BJ (cell line): Measurements from ENCODE around the gene HAUS2. TPM values are rescaled to one million over a fixed set of nuclear protein-coding genes. Genes with fewer than 3 reads are reported as not detected.

Source experiments
- CTCF ChIA-PET: fragments of 350-600 bp; formaldehyde crosslinking; extraction: SDS; loops from one replicate; lab custom pipeline; 2021; ENCODE audit warnings: antibody characterized with exemption, inconsistent platforms; lab: Yijun Ruan, JAX
- POLR2A ChIA-PET: fragments of 300-600 bp; sonication (Branson Sonifier 250); formaldehyde crosslinking; extraction: SDS; loops from one replicate; lab custom pipeline; 2021; ENCODE audit warnings: antibody characterized with exemption; lab: Charles Lee
- DNase-seq: peaks from one replicate; pipeline ENCODE4 v3.0.0-alpha.2; 2011; ENCODE audit warnings: low read depth
- H3K27me3 ChIP-seq: 2 replicates; pipeline ENCODE4 v1.6.0; 2011; ENCODE audit warnings: low read length; ENCODE audit not compliant: control insufficient read depth, insufficient read depth
- H3K36me3 ChIP-seq: 2 replicates; pipeline ENCODE4 v1.5.1; 2011; ENCODE audit warnings: low read length; ENCODE audit not compliant: control insufficient read depth, insufficient read depth
- H3K4me3 ChIP-seq: 2 replicates; pipeline ENCODE4 v1.5.1; 2011; ENCODE audit warnings: low read depth, mild to moderate bottlenecking, control low read depth, low read length
- polyA plus RNA-seq: library from polyadenylated mRNA; depleted of rRNA; stranded (reverse); fragments of >200 nt; gene quantifications from 2 replicates; pipeline ENCODE4 v1.2.3, GENCODE V29; 2011
- TF ChIP-seq, protein P1 (sequence below): IDR thresholded peaks from 2 replicates; pipeline ENCODE4 v1.5.1; 2011; ENCODE audit warnings: low read depth, mild to moderate bottlenecking, control low read depth, inconsistent platforms, low read length, moderate library complexity; ENCODE audit not compliant: insufficient read depth

Gene HAUS2
- polyA plus RNA-seq, 1 experiment: 14.1 TPM

DNA sequence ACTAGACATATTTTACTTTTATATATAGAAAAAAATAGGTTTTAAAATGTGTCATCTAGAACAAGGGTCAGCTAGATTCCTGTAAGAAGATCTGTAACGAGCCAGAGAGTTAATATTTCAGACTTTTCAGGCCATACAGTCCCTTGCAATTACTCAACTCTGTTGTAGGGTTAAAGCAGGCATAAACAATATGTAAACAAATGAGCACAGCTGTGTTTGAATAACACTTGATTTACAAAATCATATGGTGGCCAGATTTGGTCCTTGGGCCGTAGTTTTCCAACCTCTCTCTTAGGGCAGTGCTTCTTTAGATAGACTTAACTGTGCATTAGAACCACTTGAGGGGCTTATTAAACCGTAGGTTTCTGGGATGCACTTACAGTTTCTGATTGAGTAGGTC lies 19.7 kb upstream of the HAUS2 start:
- no peak overlapping the region for H3K4me3 ChIP-seq
- H3K36me3 ChIP-seq: no peaks in the 10 kb centered on the region; the same call in 1 of the 2 replicates
- no peaks in the 10 kb centered on the region for H3K27me3 ChIP-seq
- DNase-seq: no peak
- TF ChIP-seq, protein P1, sequence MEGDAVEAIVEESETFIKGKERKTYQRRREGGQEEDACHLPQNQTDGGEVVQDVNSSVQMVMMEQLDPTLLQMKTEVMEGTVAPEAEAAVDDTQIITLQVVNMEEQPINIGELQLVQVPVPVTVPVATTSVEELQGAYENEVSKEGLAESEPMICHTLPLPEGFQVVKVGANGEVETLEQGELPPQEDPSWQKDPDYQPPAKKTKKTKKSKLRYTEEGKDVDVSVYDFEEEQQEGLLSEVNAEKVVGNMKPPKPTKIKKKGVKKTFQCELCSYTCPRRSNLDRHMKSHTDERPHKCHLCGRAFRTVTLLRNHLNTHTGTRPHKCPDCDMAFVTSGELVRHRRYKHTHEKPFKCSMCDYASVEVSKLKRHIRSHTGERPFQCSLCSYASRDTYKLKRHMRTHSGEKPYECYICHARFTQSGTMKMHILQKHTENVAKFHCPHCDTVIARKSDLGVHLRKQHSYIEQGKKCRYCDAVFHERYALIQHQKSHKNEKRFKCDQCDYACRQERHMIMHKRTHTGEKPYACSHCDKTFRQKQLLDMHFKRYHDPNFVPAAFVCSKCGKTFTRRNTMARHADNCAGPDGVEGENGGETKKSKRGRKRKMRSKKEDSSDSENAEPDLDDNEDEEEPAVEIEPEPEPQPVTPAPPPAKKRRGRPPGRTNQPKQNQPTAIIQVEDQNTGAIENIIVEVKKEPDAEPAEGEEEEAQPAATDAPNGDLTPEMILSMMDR: no peak
- ChIA-PET POLR2A (no interaction called here), CTCF (interaction anchor here (1.0 to 1.1 kb wide), 2 partner anchors 16 to 122 kb away, joined by 3 read pairs; no protein-coding TSS in a partner anchor)

DNA sequence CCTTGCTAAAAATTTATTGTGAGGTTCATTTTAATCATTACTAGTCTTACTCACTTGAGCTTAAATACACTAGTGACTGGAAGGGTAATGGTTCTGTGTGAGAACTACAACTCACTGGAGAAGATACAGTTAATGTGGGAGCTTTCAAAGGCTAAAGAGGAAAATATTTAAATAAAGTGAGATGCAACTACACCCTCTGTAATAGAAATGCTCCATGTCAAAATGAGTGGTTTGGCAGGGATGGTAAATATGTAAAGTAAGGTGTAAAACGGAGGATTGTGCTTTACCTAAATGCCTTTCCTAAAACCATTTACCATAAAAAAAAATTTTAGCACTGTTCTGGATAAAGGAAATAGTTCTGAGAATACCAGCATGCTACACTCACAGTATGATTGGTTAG lies 15.4 kb upstream of the HAUS2 start:
- CTCF ChIA-PET: no interaction called here
- POLR2A ChIA-PET: no interaction called here

DNA sequence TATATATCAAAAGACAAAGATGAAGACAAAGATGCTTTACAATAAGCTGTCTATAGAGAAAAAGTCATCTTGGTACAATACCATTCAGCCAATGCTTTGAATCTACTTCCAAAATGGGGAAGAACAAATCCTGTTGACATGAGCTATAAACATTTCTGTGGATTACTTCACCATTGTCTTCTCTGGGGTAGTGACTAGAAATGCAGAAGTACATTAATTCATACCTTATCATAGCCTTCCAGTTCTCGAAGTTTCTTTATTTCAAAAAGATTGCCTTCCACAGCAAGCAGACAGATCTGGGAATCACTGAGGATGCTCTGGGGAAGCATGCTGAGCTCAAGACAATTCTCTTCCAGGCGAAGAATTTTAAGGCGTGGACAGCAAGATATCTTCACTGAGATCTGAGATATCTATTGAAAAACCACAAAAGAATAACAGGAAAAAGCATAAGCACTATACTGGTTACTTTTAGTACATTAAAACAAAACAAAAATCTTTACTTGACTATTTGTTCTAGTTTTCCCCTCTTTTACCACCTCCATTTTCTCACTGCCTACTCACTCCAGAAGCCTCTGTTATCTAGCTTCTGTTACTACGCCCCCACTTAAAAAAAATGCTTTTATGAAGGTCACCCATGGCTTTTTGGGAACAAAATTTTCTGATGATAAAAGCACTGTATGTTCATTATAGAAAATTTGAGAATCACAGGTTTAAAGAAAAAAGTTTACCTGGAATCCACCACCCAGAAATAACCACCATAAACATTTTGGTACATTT lies 3.6 kb upstream of the HAUS2 start:
- TF ChIP-seq, protein P1: no peak
- Histone ChIP-seq H3K36me3 (peaks cover 8% of the 10 kb centered on the region), H3K27me3 (no peaks in the 10 kb centered on the region)

More for the DNA sequence above, 15.4 kb upstream of the HAUS2 start:
- no peak for DNase-seq
- Histone ChIP-seq H3K4me3 (no peak overlapping the region), H3K27me3 (no peaks in the 10 kb centered on the region), H3K36me3 (peaks cover 2% of the 10 kb centered on the region)
- TF ChIP-seq, protein P1: no peak

DNA sequence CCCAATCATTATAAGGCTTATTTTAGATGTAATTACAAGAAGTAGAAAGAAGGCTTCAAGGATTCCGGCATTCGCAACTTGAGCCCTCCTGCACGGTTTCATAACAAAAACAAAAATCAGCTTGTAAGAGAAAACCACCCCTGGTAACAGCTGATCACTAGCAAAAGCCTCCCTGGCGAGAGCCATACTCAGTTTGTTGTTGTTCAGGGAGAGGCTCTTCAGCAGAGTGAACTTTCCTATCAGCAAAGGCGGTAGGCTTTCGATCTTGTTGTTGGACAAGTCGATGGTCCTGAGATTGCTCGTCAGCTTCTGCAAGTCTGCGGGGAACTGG lies 755 bp upstream of the HAUS2 start:
- ChIA-PET CTCF (interaction anchor here (0.8 to 1.6 kb wide), 3 partner anchors 98 to 104 kb away, joined by 3 to 5 read pairs (median 4); no protein-coding TSS in a partner anchor), POLR2A (interaction anchor here (0.6 kb wide), 1 partner anchor 17 kb away, joined by 11 read pairs; no protein-coding TSS in a partner anchor)
- H3K36me3 ChIP-seq: peaks cover 6% of the 10 kb centered on the region
- TF ChIP-seq, protein P1: no peak
- no peaks in the 10 kb centered on the region for H3K27me3 ChIP-seq
- peak; percentile 7 for DNase-seq
- peak overlapping the region; percentile 81 for H3K4me3 ChIP-seq

More for the DNA sequence above, 3.6 kb upstream of the HAUS2 start:
- no peak for DNase-seq
- CTCF ChIA-PET: interaction anchor here (1.4 to 2.0 kb wide), 2 partner anchors 16 to 107 kb away, joined by 3 to 4 read pairs; no protein-coding TSS in a partner anchor
- H3K4me3 ChIP-seq: no peak overlapping the region
- POLR2A ChIA-PET: no interaction called here

DNA sequence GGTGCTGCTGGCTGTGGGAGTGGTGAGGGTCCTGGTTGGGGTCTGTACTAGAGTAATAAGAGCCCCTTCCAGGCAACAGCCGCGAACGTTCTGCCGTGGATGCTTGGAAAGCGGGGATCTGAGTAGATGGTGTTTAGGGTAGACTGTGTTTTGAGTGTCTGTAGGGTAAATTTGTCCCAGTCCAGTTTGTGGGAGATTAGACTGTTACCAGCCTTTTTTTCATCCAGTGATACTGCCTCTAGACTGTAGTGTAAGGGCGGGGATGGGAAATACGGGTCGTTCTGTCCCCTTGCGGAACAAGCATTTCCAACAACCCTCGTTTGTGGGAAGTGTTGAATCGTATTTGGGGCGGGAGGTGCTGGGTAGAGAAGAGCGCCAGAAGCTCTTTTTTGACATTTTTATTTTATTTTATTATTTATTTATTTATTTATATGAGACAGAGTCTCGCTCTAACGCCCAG lies 424 bp downstream of the HAUS2 start:
- ChIA-PET CTCF (no interaction called here), POLR2A (no interaction called here)
- Histone ChIP-seq H3K27me3 (no peaks in the 10 kb centered on the region), H3K4me3 (peak overlapping the region; percentile 81), H3K36me3 (peaks cover 5% of the 10 kb centered on the region)
- no peak for DNase-seq
- TF ChIP-seq, protein P1: no peak
